Epithelial cell of proximal tubule (primary cell): ENCODE measurements around the gene MAGI3. TPM values are rescaled to one million over a fixed set of nuclear protein-coding genes. Genes with fewer than 3 reads are reported as not detected.
"Not testable (repeated sequence)": the region's sequence is repeated elsewhere in the genome, so short reads cannot be mapped to it uniquely, and the experiment has no call there.

Experiments used
- DNase-seq: peaks from one replicate; pipeline ENCODE4 v3.0.0-alpha.2; 2011; ENCODE audit warnings: low read depth
- H3K4me3 ChIP-seq: 2 replicates; pipeline ENCODE4 v1.5.1; 2011; ENCODE audit warnings: low read depth, mild to moderate bottlenecking, low read length
- CTCF ChIP-seq: conservative IDR thresholded peaks from 2 replicates; pipeline ENCODE4 v1.5.1; 2012; ENCODE audit warnings: low read depth, mild to moderate bottlenecking, low read length
- total RNA-seq: library from RNA; depleted of rRNA; stranded (reverse); fragments of >200 nt; gene quantifications from 2 replicates; pipeline ENCODE4 v1.2.3, GENCODE V29; 2015

Gene MAGI3
- total RNA-seq, 1 donor from 2014 or later, result 7.0 TPM

DNA sequence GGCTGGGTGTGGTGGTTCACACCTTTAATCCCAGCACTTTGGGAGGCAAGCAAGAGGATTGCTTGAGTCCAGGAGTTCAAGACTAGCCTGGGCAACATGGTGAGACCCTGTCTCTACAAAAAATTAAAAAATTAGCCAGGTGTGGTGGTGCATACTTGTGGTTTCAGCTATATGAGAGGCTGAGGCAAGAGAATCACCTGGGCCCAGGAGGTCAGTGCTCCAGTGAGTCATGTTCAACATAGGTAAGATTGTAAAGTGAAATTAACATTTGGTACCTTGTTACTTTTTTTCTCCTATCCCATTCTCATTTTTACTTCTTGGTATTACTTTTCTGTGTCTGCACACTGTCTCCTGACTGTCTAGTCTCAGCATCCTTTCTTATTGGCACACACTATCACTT is 19.0 kb downstream of the MAGI3 start:
- H3K4me3 ChIP-seq, result no peak overlapping the region
- no peak for DNase-seq
- TF ChIP-seq CTCF, result no peak

DNA sequence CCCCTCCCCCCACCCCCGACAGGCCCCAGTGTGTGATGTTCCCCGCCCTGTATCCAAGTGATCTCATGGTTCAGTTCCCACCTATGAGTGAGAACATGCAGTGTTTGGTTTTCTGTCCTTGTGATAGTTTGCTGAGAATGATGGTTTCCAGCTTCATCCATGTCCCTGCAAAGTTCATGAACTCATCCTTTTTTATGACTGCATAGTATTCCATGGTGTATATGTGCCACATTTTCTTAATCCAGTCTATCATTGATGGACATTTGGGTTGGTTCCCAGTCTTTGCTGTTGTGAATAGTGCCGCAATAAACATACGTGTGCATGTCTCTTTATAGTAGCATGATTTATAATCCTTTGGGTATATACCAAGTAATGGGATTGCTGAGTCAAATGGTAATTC is 21.7 kb downstream of the MAGI3 start:
- not testable (repeated sequence) for DNase-seq, H3K4me3 ChIP-seq

DNA sequence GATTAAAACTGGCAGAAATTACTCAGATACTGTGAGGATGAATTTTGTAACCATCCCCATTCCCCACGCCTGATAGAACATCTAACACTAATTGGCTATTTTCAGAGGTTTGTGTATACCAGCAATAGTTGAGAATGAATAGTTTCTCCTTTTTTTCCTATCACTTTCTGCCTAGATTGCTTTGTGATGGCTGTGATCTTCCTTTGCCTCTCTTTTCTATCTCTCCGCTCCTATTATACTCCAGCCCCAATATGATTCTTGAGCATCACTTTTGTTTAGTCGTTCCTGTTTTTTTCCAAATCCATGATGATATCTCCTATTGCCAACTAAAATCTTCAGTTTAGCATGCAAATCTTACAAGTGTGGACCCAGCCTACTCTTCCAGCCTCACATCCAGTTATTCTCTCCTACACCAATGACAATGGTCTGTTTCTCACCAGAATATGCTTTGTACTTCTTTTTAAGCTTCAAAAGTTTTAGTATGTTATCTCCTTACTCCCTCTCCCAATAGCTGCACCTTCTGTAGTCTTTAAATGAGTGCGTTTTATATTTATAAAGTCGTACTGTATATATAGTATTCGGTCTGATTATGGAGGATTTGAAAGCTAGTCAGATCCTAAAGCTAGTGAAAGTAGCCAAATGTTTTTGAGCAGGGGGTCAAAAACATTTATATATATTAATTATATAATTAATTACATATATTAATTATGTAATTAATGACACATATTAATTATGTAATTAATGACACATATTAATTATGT is 25.2 kb downstream of the MAGI3 start:
- no peak for TF ChIP-seq CTCF
- H3K4me3 ChIP-seq, result no peak overlapping the region
- no peak for DNase-seq

- H3K4me3 ChIP-seq, DNase-seq: not testable (repeated sequence)
These were observed 25.8 kb downstream of the MAGI3 start for GRCh38 chr1:113416071-113416470.

DNA sequence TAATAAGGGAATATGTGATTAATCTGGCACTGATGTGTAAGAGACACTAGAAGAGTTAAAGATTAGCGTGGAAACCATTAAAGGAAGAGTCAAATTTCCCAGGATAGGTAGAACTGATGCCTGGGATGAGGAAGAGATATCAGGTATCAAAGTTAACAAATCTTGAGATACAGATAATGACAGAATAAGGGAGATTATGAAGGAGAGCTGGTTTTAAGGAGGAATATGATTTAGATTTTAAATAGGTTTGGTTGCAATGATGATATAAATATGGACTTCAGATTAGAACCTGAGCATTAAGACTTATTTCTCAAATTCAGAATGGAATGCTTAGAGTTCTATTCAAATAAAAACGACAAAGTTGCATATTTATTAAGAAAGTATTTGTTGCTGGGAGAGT is 26.2 kb downstream of the MAGI3 start:
- no peak overlapping the region for H3K4me3 ChIP-seq
- TF ChIP-seq CTCF, result no peak
- DNase-seq, result no peak

DNA sequence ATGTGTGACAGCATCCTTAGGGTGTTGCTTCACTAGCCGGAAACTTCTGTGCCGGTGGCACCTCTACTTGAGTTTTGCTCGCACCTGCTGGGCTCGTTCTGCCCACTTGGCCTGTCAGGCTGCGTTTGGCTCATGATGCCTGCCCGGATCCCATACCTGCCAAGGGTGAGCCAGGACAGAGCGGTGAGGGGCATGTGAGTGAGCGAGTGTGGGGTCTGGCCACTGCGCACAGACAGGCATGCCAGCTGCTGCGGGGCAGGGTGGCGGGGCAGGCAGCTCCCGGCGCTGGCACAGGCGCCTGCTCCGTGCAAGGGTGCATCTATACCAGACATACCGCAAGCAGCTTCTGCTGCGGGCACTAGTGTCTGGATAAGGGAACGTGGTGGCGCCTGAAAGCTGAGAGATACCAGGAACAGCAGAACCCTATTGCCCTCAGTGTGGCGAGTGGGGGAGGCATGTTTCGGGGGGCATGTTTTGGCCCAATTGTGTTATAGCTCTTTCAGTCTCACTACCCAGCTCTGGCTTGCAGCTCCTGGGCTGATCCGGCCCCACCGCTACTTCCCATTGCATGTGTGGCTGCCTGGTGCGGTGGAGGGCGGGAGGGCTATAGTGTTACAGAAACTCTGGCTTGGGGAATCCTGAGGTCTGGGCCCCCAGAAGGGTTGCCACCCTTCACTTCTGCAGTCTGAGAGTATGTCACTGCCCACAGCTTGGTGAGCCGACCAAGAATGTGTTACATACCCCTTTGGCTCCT is 32.2 kb downstream of the MAGI3 start:
- no peak overlapping the region for H3K4me3 ChIP-seq
- DNase-seq, result no peak
- TF ChIP-seq CTCF, result no peak

GRCh38 chr1:113423826-113424225 is 33.5 kb downstream of the MAGI3 start:
- no peak for TF ChIP-seq CTCF
- no peak for DNase-seq

GRCh38 chr1:113429461-113430153 is 39.3 kb downstream of the MAGI3 start:
- no peak for TF ChIP-seq CTCF
- DNase-seq, result no peak
- H3K4me3 ChIP-seq, result no peak overlapping the region

More at GRCh38 chr1:113423826-113424225, 33.5 kb downstream of the MAGI3 start:
- no peak overlapping the region for H3K4me3 ChIP-seq
